Spleen (tissue), 11 donors: Measurements from ENCODE around the gene SPATA46. TPM values are rescaled to one million over a fixed set of nuclear protein-coding genes. Genes with fewer than 3 reads are reported as not detected.

ENCODE experiments used
- DNase-seq: peaks from one replicate; pipeline ENCODE4 v3.0.0-alpha.2; 2020
- H3K27ac ChIP-seq, 8 donors: fragments of 200-600 bp; sonication (generic) in 7 of 8; 1 replicate in 4 of 8; 2 replicates in 4 of 8; pipeline versions ENCODE4 v1.5.0 to v1.8.0; 2016 to 2021; ENCODE audit warnings: inconsistent platforms in 4 of 8, mild to moderate bottlenecking in 4 of 8, moderate library complexity in 1 of 8
- H3K27me3 ChIP-seq, 7 donors: fragments of 200-600 bp; sonication (generic) in 6 of 7; replicated peaks in 1 of 7; 1 replicate in 4 of 7; 2 replicates in 3 of 7; pipeline versions ENCODE4 v1.5.0 to v1.8.0; 2016 to 2021; ENCODE audit warnings: inconsistent platforms in 3 of 7, mild to moderate bottlenecking in 1 of 7
- H3K36me3 ChIP-seq, 6 donors: fragments of 200-600 bp; sonication (generic) in 5 of 6; 1 replicate in 4 of 6; 2 replicates in 2 of 6; pipeline versions ENCODE4 v1.5.0 to v1.8.0; 2016 to 2021; ENCODE audit warnings: inconsistent platforms in 2 of 6
- H3K4me1 ChIP-seq, 6 donors: fragments of 200-600 bp; sonication (generic) in 5 of 6; 1 replicate in 3 of 6; 2 replicates in 3 of 6; pipeline versions ENCODE4 v1.5.0 to v1.8.0; 2016 to 2021; ENCODE audit warnings: inconsistent platforms in 3 of 6
- H3K4me3 ChIP-seq, 8 donors: fragments of 200-600 bp; sonication (generic) in 7 of 8; 1 replicate in 4 of 8; 2 replicates in 4 of 8; pipeline versions ENCODE4 v1.5.0 to v1.8.0; 2016 to 2021; ENCODE audit warnings: inconsistent platforms in 4 of 8, mild to moderate bottlenecking in 4 of 8, moderate library complexity in 2 of 8
- H3K9me3 ChIP-seq, 8 donors: fragments of 200-600 bp; sonication (generic) in 7 of 8; 1 replicate in 4 of 8; 2 replicates in 4 of 8; pipeline versions ENCODE4 v1.5.0 to v1.8.0; 2016 to 2021; ENCODE audit warnings: inconsistent platforms in 4 of 8
- POLR2A ChIP-seq, 3 donors: fragments of 450-650 bp; IDR thresholded peaks; one replicate each; pipeline ENCODE4 v1.5.1; 2017; ENCODE audit warnings: antibody characterized with exemption in 3 of 3, mild to moderate bottlenecking in 1 of 3
- POLR2AphosphoS5 ChIP-seq, 3 donors: sonication (generic); formaldehyde crosslinking; IDR thresholded peaks; one replicate each; pipeline ENCODE4 v1.5.1; 2017; ENCODE audit warnings: antibody characterized with exemption in 3 of 3
- WGBS, 5 donors: extraction: QIAGEN DNeasy Blood & Tissue Kit in 3 of 5; methylation state at CpG; one replicate each; pipeline versions ENCODE4 v1.1.5 to v1.1.7; 2013 to 2018; 5-methylcytosine and 5-hydroxymethylcytosine counted together
- intact Hi-C: fragments of 100-400 bp; cut with DNase I; formaldehyde crosslinking; loops from one replicate; pipeline ENCODE4 v1.15.0; 2023; ENCODE audit warnings: low total_unique reads
- polyA plus RNA-seq, 3 donors: library from polyadenylated mRNA; stranded (reverse); fragments of 200-250 nt; gene quantifications; one replicate each; pipeline ENCODE4 v1.2.1, GENCODE V29; 2013
- total RNA-seq, 7 donors: library from RNA; depleted of rRNA in 3 of 7; stranded (reverse); fragments of >200 nt in 3 of 7; fragmentation: NEBNext Ultra II Directional in 4 of 7; extraction: Animal tissue kit (Norgen Biotek cat#: 25700) in 4 of 7; gene quantifications; one replicate each; pipeline versions ENCODE4 v1.1.0 to v1.2.1, GENCODE V29; 2016 to 2021
- TF ChIP-seq, protein P1 (sequence below), 11 experiments: fragments of 200-600 bp in 7 of 11; fragments of 450-650 bp in 4 of 11; sonication (generic) in 4 of 11; IDR thresholded peaks in 8 of 11; conservative IDR thresholded peaks in 3 of 11; 1 replicate in 7 of 11; 2 replicates in 4 of 11; pipeline versions ENCODE4 v1.4.0 to v1.8.0; 2016 to 2021; ENCODE audit warnings: antibody characterized with exemption in 11 of 11, inconsistent platforms in 4 of 11, mild to moderate bottlenecking in 1 of 11
- donor health status: healthy with polysubstance abuse.
- donor health status: DM: no; HTN: no; CAD: no; lungs with moderate emphysema.
- donor health status: DM: no; HTN: no; CAD: no.
- donor health status: Bipolar disorder and iron deficiency.
- donor health status: healthy.
- donor health status: DM: no; HTN: no; CAD: no.
- donor health status: DM: yes; HTN: yes; CAD: no.

SPATA46 gene
- total and polyA plus RNA-seq, 10 donors, result not detected

DNA sequence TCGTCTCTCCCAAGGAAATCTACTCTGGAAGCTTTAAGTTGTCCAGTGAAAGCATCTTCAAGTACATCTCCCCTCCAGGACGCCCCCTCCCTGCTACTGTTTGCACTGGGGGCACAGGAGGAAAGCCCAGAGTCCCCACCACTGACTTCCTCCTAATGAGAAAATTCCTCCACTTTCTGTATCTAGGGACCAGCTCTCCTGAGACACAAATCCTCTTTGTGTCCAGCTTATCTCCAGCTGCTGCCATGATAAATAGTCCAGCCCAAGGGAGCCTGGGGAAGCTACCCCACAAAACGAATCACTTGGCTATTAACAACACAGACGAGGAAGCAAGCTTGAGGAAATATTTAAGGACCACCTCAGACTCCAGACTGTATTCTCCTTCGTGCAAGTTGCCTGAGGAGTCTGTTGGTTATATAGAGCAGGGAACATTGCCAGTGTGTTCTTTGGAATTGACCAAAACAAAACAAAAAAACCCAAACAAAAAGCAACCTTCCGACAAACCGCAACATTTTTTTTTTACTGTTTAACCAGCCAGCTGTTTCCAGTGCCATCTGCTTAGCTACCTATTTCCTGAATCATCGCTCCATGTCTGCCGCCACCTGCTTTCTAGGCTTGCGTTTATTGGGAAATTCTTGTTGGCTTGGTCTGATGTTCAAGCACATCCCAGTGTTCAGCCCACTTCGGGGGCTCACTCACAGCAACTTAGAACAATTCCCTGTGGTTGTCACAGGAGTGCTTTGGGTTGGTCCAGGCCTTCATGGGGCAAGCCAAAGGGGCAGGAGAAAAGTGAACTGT, 12.6 kb upstream of the SPATA46 start:
- Histone ChIP-seq H3K9me3 (no peaks in the 10 kb centered on the region), H3K27me3 (peaks cover 0 to 10% (median 0%) of the 10 kb centered on the region in 7 donors), H3K4me3 (no peak overlapping the region), H3K36me3 (no peaks in the 10 kb centered on the region), H3K27ac (no peak overlapping the region), H3K4me1 (peaks cover 0 to 18% (median 0%) of the 10 kb centered on the region in 6 donors)
- TF ChIP-seq POLR2AphosphoS5 (IDR thresholded peaks at IDR 0.05) (no peak), POLR2A (IDR thresholded peaks at IDR 0.05) (no peak)
- TF ChIP-seq, protein P1, sequence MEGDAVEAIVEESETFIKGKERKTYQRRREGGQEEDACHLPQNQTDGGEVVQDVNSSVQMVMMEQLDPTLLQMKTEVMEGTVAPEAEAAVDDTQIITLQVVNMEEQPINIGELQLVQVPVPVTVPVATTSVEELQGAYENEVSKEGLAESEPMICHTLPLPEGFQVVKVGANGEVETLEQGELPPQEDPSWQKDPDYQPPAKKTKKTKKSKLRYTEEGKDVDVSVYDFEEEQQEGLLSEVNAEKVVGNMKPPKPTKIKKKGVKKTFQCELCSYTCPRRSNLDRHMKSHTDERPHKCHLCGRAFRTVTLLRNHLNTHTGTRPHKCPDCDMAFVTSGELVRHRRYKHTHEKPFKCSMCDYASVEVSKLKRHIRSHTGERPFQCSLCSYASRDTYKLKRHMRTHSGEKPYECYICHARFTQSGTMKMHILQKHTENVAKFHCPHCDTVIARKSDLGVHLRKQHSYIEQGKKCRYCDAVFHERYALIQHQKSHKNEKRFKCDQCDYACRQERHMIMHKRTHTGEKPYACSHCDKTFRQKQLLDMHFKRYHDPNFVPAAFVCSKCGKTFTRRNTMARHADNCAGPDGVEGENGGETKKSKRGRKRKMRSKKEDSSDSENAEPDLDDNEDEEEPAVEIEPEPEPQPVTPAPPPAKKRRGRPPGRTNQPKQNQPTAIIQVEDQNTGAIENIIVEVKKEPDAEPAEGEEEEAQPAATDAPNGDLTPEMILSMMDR (IDR thresholded peaks at IDR 0.05 in 8 of 11, conservative IDR thresholded peaks at IDR 0.05 in 3 of 11), result no peak
- DNase-seq, result no peak
- WGBS, 5 donors, result 32 to 49% (median 35%) methylated on average over 11 of the region's 11 CpGs
- intact Hi-C loops, result no loop called here

DNA sequence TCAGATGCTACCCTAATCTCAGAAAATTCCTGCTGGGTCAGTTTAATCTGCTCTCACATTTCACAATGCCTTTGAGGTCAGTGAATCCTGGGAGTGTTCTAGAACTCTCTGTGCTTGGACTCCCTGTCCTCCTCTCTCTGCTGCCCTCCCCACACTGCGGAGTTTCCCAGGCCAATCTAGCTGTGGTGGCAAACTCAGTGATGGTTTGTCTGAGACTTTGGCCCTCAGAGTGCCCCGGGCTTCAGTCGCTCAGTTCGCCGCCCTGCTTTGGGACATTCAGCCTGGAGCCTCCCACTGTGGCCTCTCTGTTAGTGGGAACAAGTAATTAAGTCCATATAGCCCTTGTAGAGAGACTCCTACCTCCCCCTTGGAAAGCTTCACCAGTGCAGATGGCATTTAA, 12.0 kb upstream of the SPATA46 start:
- DNase-seq, result no peak
- TF ChIP-seq POLR2AphosphoS5 (IDR thresholded peaks at IDR 0.05) (no peak), POLR2A (IDR thresholded peaks at IDR 0.05) (no peak)
- TF ChIP-seq, protein P1 (IDR thresholded peaks at IDR 0.05 in 8 of 11, conservative IDR thresholded peaks at IDR 0.05 in 3 of 11), result no peak
- intact Hi-C loops, result no loop called here
- H3K4me3 ChIP-seq, result no peak overlapping the region
- no peaks in the 10 kb centered on the region for H3K9me3 ChIP-seq
- H3K36me3 ChIP-seq, result peaks cover 0 to 1% (median 0%) of the 10 kb centered on the region in 6 donors
- peaks cover 0 to 18% (median 0%) of the 10 kb centered on the region in 6 donors for H3K4me1 ChIP-seq
- 87 to 96% (median 91%) methylated on average over 5 of the region's 5 CpGs for WGBS, 5 donors
- no peak overlapping the region for H3K27ac ChIP-seq
- H3K27me3 ChIP-seq, result peaks cover 0 to 10% (median 0%) of the 10 kb centered on the region in 7 donors

DNA sequence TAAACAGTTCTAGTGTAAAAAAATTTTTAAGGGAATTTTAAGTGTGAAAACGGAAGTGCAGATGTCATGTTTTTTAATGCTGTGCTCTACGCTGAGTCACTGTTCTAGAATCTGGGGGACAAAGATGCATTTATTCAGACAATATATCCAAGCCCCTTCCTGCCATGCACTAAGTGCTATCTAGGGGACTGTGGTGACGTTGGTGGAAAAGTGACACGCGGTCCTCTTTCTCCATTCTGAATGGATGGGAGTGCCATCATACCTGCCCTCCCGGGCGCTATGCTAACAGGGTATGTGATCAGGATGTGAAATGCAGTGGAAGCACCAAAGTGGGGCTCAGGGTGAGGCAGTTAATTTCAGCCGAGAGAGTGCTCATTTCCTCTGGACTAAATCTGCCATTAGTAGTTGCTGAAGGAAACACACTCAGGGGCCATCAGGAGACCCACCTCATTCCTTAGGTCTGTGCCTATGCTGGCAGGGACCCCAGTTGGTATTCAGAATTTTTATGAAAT, 11.5 kb upstream of the SPATA46 start:
- H3K27ac ChIP-seq, result no peak overlapping the region
- H3K4me1 ChIP-seq, result peaks cover 0 to 18% (median 0%) of the 10 kb centered on the region in 6 donors
- H3K9me3 ChIP-seq, result no peaks in the 10 kb centered on the region
- TF ChIP-seq, protein P1 (IDR thresholded peaks at IDR 0.05 in 8 of 11, conservative IDR thresholded peaks at IDR 0.05 in 3 of 11), result no peak
- TF ChIP-seq POLR2A (IDR thresholded peaks at IDR 0.05), result no peak
- TF ChIP-seq POLR2AphosphoS5 (IDR thresholded peaks at IDR 0.05), result no peak
- intact Hi-C loops, result no loop called here
- DNase-seq, result no peak
- 76 to 84% (median 78%) methylated on average over 8 of the region's 8 CpGs for WGBS, 5 donors
- H3K27me3 ChIP-seq, result peaks cover 0 to 10% (median 0%) of the 10 kb centered on the region in 7 donors
- H3K4me3 ChIP-seq, result no peak overlapping the region
- peaks cover 0 to 6% (median 0%) of the 10 kb centered on the region in 6 donors for H3K36me3 ChIP-seq
